ENCODE data around the gene CDK13.
A peak's percentile ranks its signal among the peaks of the same experiment; 100 is the strongest.
"Not testable (repeated sequence)": the region's sequence is repeated elsewhere in the genome, so short reads cannot be mapped to it uniquely, and the experiment has no call there.

CDK13 gene

DNA sequence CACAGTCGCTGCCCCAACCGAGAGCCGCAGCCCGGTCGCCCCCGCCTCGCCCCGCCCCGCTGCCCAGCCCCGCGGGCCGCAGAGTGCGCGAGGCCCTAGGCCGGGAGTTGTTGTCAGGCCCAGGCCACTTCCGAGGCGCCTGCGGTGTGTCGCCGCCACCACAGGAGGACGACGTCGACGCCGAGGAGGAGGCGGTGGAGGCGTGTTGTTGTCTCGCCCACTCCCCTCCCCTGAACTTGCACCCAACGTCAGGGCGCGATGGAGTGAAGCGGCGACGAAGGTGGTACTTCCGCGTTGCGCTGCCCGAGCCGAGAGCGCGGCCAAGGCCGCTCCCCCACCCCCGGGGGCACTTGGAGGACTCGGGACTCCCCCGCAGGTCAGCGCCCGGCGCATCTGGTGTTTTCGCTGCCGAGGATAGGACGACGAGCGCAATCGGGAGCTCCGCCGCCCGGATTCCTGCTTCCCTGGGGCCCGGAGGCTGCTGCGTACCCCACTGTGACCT lies at the start of gene CDK13:
Gene CDK13, plus strand, starts transcription at position 286 of the 502 bp plus-strand sequence. CDS start 386 bp downstream, outside the sequence.
- DNase-seq = peak; percentile 71 to 88

DNA sequence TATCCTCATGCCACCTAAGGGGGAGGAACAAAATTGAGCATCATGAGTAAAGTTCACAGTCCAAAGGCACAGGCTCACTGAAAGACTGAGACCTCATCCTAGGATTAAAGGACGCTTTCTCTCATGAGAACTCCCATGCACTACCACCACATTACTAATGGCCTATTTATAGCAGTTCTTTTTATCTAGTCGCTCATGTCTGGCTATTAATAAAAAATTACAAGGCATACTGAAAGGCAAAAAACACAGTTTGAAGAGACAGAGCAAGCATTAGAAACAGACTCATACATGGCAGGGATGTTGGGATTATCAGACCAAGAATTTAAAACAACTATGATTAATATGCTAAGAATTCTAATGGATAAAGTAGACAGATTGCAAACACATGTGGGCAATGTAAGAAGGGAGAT lies 46.0 kb upstream of the CDK13 start:
- no peak for DNase-seq

DNA sequence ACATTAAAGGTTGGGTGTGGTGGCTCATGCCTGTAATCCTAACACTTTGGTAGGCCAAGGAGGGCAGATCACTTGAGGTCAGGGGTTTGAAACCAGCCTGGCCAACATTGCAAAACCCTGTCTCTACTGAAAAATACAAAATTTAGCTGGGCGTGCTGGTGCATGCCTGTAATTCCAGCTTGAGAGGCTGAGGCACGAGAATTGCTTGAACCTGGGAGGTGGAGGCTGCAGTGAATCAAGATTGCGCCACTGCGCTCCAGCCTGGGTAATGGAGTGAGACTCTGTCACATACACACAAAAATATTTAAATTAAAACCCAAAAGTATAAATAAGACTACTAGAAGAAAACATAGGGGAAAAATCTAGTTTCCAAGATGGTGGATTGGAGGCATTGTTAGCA lies 41.9 kb upstream of the CDK13 start:
- no peak for DNase-seq

DNA sequence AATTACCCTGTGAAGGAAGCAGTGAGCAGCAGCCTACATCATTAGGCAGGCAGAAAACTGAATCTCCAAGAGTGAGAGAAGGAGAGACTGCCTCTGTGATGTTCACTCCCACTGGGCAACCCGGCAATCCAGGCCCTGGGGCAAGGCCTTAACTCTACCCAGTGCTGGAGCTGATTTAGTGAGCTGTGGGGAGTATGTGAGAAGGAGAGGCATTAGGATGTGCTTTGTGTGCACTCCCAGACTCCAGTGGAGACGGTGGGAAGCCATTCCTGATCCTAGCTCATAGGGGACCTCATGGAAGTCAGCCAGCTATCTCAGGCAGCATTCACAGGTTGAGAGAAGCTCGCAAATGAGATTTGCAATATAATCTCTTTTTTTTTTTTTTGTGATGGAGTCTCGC lies 41.1 kb upstream of the CDK13 start:
- no peak for DNase-seq

DNA sequence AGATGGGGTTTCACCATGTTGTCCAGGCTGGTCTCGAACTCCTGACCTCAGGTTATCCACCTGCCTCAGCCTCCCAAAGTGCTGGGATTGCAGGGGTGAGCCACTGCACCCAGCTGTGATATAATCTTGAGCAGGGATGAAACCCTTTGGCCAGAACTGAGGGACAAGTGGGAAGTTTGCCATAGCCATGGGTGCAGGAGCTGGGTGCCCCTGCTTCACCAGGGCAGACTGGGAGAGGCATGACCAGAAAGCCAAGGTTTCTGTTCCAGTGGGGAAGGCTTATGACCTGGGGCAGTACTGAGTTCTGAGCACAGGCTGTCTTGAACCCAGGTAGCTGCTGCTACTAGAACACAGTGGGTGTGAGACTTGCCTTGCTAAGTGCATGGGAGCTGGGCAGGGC lies 40.5 kb upstream of the CDK13 start:
- DNase-seq = no peak

DNA sequence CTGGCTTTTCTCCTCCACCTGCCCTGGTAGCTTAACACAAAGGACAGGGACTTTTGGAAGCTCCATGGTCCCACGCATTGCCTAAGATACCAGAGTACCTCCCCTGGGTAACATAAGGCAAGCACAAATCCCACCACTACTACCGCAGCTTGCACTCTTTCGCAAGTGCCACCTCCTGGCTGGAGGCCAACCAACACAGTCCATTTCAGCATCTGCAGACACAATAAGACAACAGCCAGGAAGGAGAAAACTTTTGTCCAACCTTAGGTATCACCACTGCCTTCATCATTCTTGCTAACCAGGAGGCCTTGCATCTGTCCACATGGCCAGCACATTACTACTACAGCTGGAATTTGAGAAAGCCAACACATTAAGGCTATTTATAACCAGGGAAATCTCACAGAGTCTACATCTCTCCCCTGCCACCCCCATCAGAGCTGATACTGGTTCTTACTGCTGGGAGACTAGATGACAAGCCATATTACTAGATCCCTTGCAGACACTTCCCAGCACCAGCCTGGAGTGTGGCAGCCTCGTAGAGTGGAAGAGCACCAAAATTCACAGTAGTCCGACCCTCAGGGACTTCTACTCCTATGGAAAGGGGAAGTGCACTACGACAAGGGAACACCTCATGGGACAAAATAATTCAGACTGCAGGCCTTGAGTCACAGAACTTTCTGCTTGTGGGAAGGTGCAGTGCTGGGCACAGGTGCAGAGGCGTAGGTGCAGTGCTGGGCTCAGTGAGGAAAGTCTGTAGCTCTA lies 39.8 kb upstream of the CDK13 start:
- DNase-seq = no peak

DNA sequence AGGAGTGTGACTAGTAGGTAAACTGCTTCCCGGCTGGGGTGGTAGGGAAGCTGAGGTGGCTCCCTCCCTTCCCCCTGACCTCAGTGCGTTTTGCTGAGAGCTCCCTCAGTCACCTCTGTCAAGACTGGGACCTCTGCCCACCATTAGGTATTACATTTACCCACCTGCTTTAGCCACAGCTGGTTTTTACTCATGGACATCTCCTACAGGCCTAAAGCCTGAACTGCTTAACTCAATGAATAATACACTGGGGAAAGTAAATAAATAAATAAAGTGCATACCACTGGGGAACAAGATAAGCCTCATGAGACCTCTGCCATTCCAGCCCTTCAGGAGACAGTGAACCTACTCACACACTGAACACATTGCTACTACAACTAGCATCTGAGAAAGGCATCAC lies 38.9 kb upstream of the CDK13 start:
- no peak for DNase-seq

DNA sequence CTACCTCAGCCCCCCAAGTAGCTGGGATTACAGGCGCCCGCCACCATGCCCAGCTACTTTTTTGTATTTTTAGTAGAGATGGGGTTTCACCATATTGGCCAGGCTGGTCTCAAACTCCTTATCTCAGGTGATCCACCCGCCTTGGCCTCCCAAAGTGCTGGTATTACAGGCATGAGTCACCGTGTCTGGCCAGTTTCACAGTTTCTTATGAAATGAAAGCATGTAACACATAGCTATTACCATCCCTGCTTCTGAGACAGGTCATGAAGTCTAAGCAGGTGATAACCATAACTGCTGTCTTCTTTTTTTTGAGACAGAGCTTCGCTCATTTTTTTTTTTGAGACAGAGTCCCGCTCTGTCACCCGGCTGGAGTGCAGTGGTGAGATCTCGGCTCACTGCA lies 34.2 kb upstream of the CDK13 start:
- DNase-seq = not testable (repeated sequence)

DNA sequence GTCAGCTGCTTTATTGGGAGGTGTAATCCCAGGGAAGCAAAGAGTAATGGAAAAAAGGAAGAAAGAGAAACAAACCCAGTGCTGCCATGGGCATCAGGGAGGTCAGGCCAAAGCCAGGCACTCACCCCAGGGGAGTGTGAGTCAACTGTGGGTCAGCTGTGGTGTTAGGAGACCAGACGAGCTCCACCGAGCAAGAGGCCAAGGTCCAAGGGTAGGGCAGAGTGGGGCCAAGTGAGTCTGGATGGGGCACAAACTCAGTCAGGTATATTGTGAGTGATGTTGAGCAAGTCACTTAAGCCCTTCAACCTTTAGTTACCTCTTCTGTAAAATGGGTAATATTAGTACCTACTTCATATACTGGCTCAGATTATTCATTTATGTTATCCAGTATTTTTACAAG lies 30.4 kb upstream of the CDK13 start:
- DNase-seq = no peak

DNA sequence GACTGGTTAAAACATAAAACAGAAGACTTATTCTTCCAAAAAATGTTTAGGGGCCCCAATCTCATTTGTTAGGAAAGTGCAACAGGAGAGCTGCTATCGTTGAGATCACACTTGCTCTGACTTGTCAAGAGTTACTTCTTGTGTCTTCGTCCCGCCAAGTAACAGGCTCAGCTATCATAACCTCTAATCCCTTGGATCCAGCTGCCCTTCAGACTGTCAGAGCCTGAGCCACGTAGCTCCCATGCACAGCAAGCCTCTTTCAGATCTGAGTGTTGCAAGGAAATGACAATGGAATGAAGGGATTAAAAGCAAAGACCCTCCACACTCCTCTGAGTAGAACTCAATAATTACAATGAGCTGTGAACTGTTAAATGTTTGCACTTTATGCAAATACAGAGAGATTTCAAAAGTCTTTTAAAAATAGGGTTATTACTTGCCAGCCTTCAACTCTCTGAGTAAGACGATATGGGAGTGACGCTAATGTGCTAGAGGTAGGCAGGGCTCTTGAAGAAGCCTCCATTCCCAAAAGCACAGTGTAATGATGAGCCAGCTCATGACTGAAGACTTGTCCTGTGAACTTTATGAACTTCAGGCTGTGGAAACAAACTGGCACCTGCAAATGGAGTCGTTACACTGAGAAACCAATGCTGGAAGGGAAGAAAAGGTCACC lies 28.4 kb upstream of the CDK13 start:
- DNase-seq = no peak

DNA sequence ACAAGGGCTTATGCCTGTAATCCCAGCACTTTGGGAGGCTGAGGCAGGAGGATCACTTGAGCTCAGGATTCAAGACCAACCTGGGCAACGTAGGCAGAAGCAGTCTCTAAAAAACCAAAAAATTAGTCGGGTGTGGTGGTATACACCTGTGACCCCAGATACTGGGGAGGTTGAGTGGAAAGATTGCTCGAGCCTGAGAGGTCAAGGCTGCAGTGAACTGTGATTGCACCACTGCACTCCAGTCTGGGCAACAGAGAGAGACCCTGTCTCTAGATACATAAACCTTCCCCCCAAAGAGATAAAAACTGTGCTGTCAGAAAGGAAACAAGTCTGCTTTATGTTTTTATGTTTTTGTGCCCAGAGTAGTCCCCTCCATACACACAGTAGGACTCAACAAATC lies 27.5 kb upstream of the CDK13 start:
- DNase-seq = no peak

DNA sequence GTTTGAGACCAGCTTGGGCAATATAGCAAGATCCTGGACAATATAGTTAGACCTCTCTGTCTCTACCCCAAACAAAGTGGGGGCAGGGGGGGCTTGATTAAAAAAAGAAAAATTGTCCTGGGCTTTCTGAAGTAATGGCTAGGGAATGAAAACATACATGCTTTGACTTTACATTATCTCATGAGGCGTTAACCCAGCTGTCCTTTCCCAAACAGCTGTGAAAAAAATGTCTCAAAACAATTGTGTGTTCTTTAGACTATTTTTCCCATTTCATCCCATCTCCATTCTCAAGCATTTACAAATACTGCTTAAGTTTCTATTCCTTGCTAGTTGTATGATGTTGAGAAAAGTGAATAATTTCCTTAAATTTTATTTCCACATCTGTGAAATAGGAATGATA lies 27.0 kb upstream of the CDK13 start:
- no peak for DNase-seq

DNA sequence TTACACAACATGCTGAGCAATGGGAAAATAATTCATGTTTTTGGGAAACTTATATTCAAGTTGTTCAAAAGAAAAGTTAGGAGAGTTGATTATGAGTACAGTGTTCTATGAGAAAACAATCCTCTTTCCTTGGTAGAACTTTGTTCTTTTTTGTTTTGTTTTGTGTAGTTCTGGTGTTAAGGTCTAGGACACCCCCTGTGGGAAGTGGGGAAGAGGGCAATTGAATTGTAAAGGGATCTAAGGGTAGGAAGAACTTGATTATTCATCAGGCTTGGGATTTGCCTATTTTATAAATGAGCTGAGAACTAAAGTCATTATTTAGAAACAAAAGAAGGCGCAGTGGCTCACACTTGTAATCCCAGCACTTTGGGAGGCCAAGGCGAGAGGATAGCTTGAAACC lies 25.9 kb upstream of the CDK13 start:
- no peak for DNase-seq

DNA sequence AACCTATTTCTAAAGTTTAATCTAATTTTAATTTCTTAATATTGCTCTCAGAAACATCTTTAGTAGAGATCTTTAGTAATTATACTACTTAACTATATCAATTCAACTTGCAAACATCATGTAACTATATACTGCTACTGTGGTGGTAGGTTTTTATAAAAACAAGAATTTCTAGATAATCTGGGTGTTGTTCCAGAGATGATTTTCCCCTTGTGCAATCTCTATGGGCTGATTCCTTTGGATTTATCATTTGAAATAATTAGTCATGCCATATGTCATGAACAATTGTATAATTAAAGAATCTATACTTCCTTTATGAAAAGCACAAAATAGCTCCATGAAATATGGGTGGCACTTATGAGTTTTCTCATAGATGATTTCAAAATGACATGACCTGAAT lies 23.9 kb upstream of the CDK13 start:
- no peak for DNase-seq

DNA sequence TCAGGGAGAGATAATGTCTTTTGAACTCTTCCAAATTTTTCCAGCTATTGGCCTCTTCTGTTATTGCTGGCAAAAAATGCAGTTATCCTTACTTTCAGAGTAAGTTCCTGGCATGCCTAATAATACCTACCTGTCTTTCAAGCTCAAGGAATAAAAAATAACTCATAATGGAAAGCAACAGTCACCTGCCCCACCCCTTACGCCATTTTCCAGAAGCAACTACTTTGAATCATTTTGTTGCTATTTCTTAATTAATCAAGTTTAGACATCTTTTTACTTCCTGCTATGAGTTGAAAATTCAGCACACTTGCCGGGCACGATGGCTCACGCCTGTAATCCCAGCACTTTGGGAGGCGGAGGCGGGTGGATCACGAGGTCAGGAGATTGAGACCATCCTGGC lies 23.0 kb upstream of the CDK13 start:
- no peak for DNase-seq

DNA sequence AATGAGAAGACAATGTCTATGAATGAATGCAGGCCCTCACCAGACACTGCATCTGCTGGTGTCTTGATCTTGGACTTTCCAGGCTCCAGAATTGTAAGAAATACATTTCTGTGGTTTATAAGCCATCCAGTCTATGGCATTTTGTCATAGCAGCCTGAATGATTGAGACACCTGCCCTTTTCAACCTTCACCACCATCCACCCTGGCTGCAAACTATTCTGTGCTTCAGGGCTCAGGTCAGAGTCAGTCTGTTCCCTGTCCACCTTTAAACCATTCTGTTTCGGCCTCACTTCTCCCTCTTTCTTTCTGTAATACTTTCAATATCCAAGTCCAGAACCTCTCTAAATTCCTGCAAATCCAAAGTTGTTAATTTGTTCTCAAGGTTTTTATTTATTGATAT lies 15.9 kb upstream of the CDK13 start:
- no peak for DNase-seq

DNA sequence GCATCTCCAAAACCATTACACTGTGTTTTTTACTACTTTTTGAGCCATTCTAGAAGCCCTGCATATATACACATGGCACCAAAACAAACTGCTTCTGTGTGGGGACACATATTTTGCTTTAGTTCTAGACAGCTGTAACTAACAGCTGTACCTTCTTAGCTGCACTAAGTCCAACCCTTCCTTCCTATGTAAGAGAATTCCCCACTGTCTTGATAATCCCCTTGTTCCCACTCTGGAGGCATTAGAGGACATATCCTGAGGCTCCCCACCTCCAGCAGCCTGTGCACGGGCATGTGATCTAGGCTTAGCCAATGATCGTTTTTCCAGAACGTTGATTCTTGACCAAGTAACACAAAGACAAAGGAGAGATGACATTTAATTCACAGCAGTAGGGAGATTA lies 13.3 kb upstream of the CDK13 start:
- no peak for DNase-seq

DNA sequence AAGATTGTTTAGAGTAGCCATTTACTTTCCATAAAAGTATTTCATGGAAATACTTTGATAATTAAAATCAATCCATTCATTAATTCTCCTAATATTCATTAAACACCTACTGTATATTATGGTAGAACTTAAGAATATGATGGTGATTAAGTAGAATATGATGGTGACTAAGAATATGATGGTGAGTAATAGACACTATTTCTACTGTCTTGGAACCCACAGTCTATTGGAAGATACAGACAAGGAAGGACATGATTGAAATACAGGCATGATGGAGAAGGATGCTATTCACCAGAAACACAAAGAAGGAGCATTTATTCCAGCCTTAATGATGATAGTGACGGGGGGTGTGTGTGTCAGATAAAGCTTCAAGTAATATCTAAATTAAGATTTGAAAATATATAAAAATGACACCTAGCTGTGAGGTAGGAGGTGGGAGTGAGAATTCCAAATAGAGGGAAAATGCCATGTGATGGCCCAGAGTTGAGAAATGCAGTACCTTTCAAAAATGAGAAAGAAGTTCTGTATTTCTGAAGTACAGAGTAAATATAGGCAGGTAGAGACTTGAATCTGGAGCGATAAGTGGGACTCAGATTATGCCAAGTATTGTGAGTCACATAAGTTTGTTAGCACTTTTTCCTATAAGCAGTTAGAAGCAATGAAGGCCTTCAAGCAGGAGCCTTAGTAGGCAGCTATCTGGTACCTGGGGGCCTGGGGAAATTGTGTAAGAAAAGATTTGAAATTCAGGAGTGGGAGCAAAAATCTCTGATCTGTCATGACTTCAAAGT lies 12.5 kb upstream of the CDK13 start:
- DNase-seq = no peak

DNA sequence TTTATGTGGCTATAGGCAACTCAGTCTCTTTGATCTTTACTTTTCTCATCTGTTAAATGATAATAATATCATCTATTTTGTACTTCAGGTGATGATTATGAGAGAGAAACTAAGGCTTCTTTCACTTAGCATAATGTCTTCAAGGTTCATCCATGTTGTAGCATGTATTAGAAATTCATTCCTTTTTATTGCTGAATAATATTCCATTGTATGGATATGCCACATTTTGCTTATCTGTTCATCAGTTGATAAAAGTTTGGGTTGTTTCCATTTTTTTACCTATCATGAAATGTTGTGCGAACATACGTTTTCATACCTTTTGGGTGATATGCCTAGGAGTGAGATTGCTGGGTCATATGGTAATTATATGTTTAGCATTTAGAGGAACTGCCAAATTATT lies 7.2 kb upstream of the CDK13 start:
- no peak for DNase-seq

DNA sequence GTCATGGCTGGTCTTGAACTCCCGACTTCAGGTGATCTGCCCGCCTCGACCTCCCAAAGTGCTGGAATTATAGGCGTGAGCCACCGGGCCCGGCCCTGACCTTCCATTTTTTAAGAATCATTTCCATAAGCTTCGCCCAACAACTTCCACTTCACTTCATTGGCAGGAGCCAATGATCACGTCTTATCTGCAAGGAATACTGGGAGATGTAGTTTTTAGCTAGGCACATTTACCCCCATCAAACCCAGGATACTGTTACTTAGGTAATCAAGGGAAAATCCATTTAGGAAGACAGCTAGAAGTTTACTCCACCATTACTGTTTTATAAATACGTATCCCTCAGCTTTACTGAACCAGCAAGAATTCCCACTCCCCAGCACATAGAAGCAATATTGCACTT lies 3.4 kb upstream of the CDK13 start:
- no peak for DNase-seq

DNA sequence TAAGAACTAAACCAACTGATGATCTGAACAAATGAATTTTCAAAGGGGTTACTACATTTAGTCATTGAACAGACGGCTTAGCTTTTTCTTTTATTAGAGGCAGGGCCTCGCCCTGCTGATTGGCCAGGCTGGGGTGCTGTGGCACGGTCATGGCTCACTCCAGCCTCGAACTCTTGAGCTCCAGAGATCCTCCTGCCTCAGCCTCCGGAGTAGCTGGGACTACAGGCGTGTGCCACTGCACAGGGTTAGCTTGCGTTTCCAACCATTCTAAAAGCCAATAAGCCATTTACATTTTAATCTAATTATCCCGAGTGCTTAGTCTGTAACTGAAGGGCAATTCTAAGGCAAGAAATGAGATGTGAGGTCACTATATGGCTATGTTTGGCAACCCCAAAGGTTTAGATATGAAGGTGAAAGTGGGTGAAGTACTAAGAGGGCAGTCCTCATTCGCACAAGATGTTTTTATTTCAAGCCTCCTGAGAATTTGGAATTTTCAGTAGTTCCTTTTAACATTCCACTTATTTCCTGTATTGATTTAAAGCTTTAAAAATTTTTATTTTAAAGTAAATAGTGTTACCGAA lies 1.6 kb upstream of the CDK13 start:
- DNase-seq = no peak

DNA sequence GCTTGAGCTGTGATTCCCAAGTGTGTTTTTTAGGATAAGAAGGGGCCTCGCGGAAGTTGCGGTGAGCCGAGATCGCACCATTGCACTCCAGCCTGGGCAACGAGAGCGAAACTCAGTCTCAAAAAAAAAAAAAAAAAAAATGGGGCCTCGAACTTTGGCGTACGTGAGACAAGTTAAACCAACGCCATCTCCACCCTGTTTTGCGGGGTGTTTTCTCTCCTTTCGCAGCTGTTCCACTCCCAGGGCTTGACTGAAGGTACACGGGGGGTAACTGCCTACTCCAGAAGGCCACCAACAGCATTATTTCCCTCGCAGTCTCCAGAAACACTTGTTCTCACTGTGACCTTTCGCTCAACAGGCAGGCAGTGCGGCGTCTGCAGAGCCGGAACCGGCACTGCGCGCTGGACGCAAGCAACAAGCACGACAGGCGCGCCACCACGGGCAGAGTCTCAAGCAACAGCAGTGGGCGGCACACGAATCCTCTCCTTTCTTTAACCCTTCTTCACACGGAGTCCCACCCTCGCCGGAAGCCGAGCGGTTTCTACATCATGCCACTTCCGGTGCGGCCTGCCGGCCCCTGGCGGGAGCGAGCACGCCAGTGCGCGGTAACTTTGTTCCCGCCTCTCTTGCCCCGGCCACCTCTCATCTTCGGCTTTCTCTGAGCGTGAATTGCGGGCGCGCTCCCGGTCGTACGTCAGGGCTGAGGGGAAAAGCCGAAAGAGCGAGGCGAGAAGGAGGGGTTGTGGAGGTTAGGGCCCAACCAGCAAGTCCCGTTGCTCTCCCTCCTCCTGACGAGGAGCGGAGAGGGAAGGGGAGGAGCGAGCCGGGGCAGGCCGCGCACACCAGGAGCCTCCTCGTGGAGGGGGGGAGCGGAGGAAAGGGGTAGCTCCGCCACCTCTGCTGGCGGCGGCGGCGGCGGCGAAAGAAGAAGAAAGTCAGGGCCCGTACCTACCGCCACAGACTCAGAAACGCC lies 814 bp upstream of the CDK13 start:
- DNase-seq = peak; percentile 93 to 98

All from stimulated activated CD4-positive, alpha-beta T cell treated with anti-CD3 and anti-CD28 coated beads, Interleukin-4, amount 100 ng/mL, for 4 hours (primary cell).